ENCODE results near the gene DDC.

DDC gene

GRCh38 chr7:50413561-50413960, 151.6 kb downstream of the DDC start:
- Histone ChIP-seq H3K4me3 (ENCODE audit: low read depth, low read length) (no peak overlapping the region), H3K36me3 (ENCODE audit: control insufficient read depth, insufficient read depth, low read length) (no peaks in the 10 kb centered on the region)
- no peak for TF ChIP-seq CTCF (IDR thresholded peaks at IDR 0.05)

GRCh38 chr7:50412973-50413372, 152.2 kb downstream of the DDC start:
- TF ChIP-seq CTCF (IDR thresholded peaks at IDR 0.05), result no peak
- Histone ChIP-seq H3K4me1 (no peaks in the 10 kb centered on the region), H3K27me3 (ENCODE audit: control insufficient read depth, insufficient read depth, low read length) (no peaks in the 10 kb centered on the region), H3K27ac (no peak overlapping the region), H3K4me2 (ENCODE audit: low read length) (no peak overlapping the region), H3K36me3 (ENCODE audit: control insufficient read depth, insufficient read depth, low read length) (no peaks in the 10 kb centered on the region), H3K4me3 (ENCODE audit: low read depth, low read length) (no peak overlapping the region), H3K79me2 (no peaks in the 10 kb centered on the region), H2AFZ (no peak overlapping the region), H3K9ac (no peak overlapping the region), H3K9me3 (ENCODE audit: control insufficient read depth, low read length) (no peaks in the 10 kb centered on the region)

More at GRCh38 chr7:50413561-50413960, 151.6 kb downstream of the DDC start:
- Histone ChIP-seq H3K79me2 (no peaks in the 10 kb centered on the region), H3K9me3 (ENCODE audit: control insufficient read depth, low read length) (no peaks in the 10 kb centered on the region), H3K4me2 (ENCODE audit: low read length) (no peak overlapping the region), H2AFZ (no peak overlapping the region), H3K27me3 (ENCODE audit: control insufficient read depth, insufficient read depth, low read length) (no peaks in the 10 kb centered on the region), H3K4me1 (no peaks in the 10 kb centered on the region), H3K9ac (no peak overlapping the region), H3K27ac (no peak overlapping the region)

GRCh38 chr7:50411332-50411731, 153.9 kb downstream of the DDC start:
- Histone ChIP-seq H3K79me2 (no peaks in the 10 kb centered on the region), H2AFZ (no peak overlapping the region), H3K27ac (no peak overlapping the region), H3K4me1 (no peaks in the 10 kb centered on the region), H3K36me3 (ENCODE audit: control insufficient read depth, insufficient read depth, low read length) (no peaks in the 10 kb centered on the region), H3K4me2 (ENCODE audit: low read length) (no peak overlapping the region), H3K4me3 (ENCODE audit: low read depth, low read length) (no peak overlapping the region), H3K9me3 (ENCODE audit: control insufficient read depth, low read length) (no peaks in the 10 kb centered on the region), H3K27me3 (ENCODE audit: control insufficient read depth, insufficient read depth, low read length) (no peaks in the 10 kb centered on the region), H3K9ac (no peak overlapping the region)
- TF ChIP-seq CTCF (IDR thresholded peaks at IDR 0.05), result no peak

GRCh38 chr7:50409856-50410745, 155.1 kb downstream of the DDC start:
- Histone ChIP-seq H3K9me3 (ENCODE audit: control insufficient read depth, low read length) (no peaks in the 10 kb centered on the region), H3K27ac (no peak overlapping the region), H3K79me2 (no peaks in the 10 kb centered on the region), H3K4me2 (ENCODE audit: low read length) (no peak overlapping the region), H3K27me3 (ENCODE audit: control insufficient read depth, insufficient read depth, low read length) (no peaks in the 10 kb centered on the region), H3K4me1 (no peaks in the 10 kb centered on the region), H3K9ac (no peak overlapping the region), H3K36me3 (ENCODE audit: control insufficient read depth, insufficient read depth, low read length) (no peaks in the 10 kb centered on the region), H2AFZ (no peak overlapping the region), H3K4me3 (ENCODE audit: low read depth, low read length) (no peak overlapping the region)
- no peak for TF ChIP-seq CTCF (IDR thresholded peaks at IDR 0.05)
